BJ (cell line): ENCODE data around the gene BCAM. TPM values are rescaled to one million over a fixed set of nuclear protein-coding genes. Genes with fewer than 3 reads are reported as not detected.
A peak's percentile ranks its signal among the peaks of the same experiment; 100 is the strongest.

Experiments
- CTCF ChIA-PET: fragments of 350-600 bp; formaldehyde crosslinking; extraction: SDS; loops from one replicate; lab custom pipeline; 2021; ENCODE audit warnings: antibody characterized with exemption, inconsistent platforms; lab: Yijun Ruan, JAX
- POLR2A ChIA-PET: fragments of 300-600 bp; sonication (Branson Sonifier 250); formaldehyde crosslinking; extraction: SDS; loops from one replicate; lab custom pipeline; 2021; ENCODE audit warnings: antibody characterized with exemption; lab: Charles Lee
- DNase-seq: peaks from one replicate; pipeline ENCODE4 v3.0.0-alpha.2; 2011; ENCODE audit warnings: low read depth
- H3K27me3 ChIP-seq: 2 replicates; pipeline ENCODE4 v1.6.0; 2011; ENCODE audit warnings: low read length; ENCODE audit not compliant: control insufficient read depth, insufficient read depth
- H3K36me3 ChIP-seq: 2 replicates; pipeline ENCODE4 v1.5.1; 2011; ENCODE audit warnings: low read length; ENCODE audit not compliant: control insufficient read depth, insufficient read depth
- H3K4me3 ChIP-seq: 2 replicates; pipeline ENCODE4 v1.5.1; 2011; ENCODE audit warnings: low read depth, mild to moderate bottlenecking, control low read depth, low read length
- polyA minus RNA-seq: library from RNA; depleted of rRNA, polyadenylated mRNA; stranded (reverse); fragments of >200 nt; gene quantifications from 2 replicates; pipeline ENCODE4 v1.2.3, GENCODE V29; 2011; rRNA and poly(A)+ RNA removed
- polyA plus RNA-seq: library from polyadenylated mRNA; depleted of rRNA; stranded (reverse); fragments of >200 nt; gene quantifications from 2 replicates; pipeline ENCODE4 v1.2.3, GENCODE V29; 2011; rRNA removed
- TF ChIP-seq, protein P1 (sequence below): IDR thresholded peaks from 2 replicates; pipeline ENCODE4 v1.5.1; 2011; ENCODE audit warnings: low read depth, mild to moderate bottlenecking, control low read depth, inconsistent platforms, low read length, moderate library complexity; ENCODE audit not compliant: insufficient read depth

The BCAM gene, protein sequence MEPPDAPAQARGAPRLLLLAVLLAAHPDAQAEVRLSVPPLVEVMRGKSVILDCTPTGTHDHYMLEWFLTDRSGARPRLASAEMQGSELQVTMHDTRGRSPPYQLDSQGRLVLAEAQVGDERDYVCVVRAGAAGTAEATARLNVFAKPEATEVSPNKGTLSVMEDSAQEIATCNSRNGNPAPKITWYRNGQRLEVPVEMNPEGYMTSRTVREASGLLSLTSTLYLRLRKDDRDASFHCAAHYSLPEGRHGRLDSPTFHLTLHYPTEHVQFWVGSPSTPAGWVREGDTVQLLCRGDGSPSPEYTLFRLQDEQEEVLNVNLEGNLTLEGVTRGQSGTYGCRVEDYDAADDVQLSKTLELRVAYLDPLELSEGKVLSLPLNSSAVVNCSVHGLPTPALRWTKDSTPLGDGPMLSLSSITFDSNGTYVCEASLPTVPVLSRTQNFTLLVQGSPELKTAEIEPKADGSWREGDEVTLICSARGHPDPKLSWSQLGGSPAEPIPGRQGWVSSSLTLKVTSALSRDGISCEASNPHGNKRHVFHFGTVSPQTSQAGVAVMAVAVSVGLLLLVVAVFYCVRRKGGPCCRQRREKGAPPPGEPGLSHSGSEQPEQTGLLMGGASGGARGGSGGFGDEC
- polyA plus RNA-seq (4.7 and 8.9 TPM in 2 replicates), polyA minus RNA-seq (2.1 and 6.3 TPM in 2 replicates)

DNA sequence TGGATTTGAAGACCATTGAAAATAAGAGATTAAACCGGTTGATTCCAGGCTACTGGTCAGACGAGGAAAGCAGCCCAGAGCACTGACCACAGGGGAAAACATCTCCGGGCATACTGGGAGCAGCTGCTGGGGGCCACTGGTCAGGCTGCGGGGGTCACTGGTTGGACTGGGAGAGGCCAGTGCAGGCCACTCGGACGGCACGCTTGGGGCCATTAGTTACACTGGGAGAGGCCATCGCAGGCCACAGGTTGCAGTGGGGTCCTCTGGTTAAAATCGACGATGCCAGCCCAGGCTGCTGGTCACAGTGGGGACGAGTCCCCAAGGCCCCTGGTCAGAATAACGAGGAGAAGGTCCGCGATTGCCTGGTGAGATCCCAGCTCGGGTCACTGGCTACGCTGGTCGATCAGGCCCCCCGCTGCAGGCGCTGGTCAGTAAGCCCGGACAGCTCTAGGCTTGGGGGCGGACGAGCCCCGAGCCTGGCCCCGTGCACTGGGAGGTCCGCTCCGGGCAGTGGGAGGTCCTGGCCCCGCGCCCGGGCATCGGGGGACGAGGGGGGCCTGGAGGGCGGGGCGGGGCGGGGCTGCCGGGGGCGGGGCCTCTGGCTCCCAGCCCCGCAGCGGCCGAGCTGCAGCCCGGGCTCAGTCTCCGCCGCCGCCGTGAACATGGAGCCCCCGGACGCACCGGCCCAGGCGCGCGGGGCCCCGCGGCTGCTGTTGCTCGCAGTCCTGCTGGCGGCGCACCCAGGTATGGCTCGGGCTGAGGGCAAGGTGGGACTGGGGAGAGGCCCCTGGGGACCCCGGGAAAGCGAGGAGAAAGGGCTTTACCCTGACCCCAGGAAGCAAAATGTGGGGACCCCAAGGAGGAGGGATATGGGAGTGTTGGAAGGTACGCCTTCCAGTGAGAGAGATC is at the start of gene BCAM:
Gene BCAM, plus strand, starts transcription at position 641 of the 909 bp plus-strand sequence. Its CDS starts 22 bp downstream, at position 663.
- no peak for DNase-seq
- POLR2A ChIA-PET = interaction anchor here (0.5 kb wide), 1 partner anchor 805 kb away, joined by 3 read pairs; no protein-coding TSS in a partner anchor
- peaks cover 3% of the 10 kb centered on the region; the same call in 1 of the 2 replicates for H3K27me3 ChIP-seq
- H3K36me3 ChIP-seq = peaks cover 3% of the 10 kb centered on the region
- peak within 1 kb of the TSS; percentile 66 for H3K4me3 ChIP-seq
- CTCF ChIA-PET = interaction anchor here (0.6 to 4.5 kb wide), 14 partner anchors 10 to 240 kb away, joined by 3 to 27 read pairs (median 4); no protein-coding TSS in a partner anchor
- TF ChIP-seq, protein P1, sequence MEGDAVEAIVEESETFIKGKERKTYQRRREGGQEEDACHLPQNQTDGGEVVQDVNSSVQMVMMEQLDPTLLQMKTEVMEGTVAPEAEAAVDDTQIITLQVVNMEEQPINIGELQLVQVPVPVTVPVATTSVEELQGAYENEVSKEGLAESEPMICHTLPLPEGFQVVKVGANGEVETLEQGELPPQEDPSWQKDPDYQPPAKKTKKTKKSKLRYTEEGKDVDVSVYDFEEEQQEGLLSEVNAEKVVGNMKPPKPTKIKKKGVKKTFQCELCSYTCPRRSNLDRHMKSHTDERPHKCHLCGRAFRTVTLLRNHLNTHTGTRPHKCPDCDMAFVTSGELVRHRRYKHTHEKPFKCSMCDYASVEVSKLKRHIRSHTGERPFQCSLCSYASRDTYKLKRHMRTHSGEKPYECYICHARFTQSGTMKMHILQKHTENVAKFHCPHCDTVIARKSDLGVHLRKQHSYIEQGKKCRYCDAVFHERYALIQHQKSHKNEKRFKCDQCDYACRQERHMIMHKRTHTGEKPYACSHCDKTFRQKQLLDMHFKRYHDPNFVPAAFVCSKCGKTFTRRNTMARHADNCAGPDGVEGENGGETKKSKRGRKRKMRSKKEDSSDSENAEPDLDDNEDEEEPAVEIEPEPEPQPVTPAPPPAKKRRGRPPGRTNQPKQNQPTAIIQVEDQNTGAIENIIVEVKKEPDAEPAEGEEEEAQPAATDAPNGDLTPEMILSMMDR = no peak

DNA sequence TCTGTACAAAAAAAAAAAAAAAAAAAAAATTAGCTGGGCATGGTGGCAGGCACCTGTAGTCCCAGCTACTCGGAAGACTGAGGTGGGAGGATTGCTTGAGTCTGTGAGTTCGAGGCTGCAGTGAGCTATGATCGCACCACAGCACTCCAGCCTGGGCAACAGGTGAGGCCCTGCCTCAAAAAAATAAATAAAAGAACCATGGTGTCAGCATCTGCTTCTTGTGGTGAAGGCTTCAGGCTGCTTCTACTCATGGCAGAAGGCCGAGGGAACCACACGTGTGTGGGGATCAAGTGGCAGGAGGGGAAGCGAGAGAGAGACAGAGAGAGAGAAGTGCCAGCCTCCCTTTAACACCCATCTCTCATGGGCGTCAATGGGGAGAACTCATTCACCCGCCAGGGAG is 46.9 kb upstream of the BCAM start:
- ChIA-PET POLR2A (interaction anchor here (0.7 kb wide), 1 partner anchor 11 kb away, joined by 7 read pairs; no protein-coding TSS in a partner anchor), CTCF (interaction anchor here (1.0 to 15.9 kb wide), 2 partner anchors 9 to 40 kb away, joined by 3 to 369 read pairs; no protein-coding TSS in a partner anchor)
- no peak for DNase-seq
- TF ChIP-seq, protein P1 = no peak
- Histone ChIP-seq H3K36me3 (peaks cover 23% of the 10 kb centered on the region), H3K4me3 (no peak overlapping the region), H3K27me3 (no peaks in the 10 kb centered on the region)

DNA sequence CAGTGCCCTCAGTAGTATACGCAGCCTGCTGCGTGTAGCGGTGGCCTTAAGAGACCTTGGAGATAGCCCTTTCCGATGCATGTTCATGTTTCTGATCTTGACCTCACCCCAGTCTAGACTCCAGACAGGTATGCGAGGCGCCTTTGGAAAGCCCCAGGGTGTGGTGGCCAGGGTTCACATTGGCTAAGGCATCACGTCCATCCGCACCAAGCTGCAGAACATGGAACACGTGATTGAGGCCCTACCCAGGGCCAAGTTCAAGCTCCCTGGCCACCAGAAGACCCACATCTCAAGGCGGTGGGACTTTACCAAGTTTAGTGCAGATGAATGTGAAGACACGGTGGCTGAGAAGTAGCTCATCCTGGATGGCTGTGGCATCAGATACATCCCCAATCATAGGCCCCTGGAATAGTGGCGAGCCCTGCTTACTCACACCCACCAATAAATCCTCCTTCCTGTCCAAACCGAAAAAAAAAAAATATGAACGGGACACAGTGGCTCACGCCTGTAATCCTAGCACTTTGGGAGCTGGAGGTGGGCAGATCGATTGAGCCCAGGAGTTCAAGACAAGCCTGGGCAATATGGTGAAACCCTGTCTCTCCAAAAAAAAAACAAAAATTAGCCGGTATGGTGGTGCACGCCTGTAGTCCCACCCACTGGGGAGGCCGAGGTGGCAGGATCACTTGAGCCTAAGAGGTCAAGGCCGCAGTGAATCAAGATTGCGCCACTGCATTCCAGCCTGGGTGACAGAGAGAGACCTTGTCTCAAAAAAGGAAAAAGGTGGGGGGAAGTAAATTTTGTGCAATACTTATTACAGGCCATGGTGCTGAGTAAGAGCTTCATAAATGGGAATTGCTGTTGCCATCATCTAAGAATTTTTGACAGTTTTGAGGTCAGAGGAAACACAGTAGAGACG is 43.6 kb upstream of the BCAM start:
- ChIA-PET POLR2A (no interaction called here), CTCF (interaction anchor here (1.3 to 15.9 kb wide), 4 partner anchors 24 to 76 kb away, joined by 3 to 369 read pairs (median 20); no protein-coding TSS in a partner anchor)
- Histone ChIP-seq H3K4me3 (no peak overlapping the region), H3K27me3 (no peaks in the 10 kb centered on the region), H3K36me3 (peaks cover 3% of the 10 kb centered on the region; the same call in 1 of the 2 replicates)
- DNase-seq = no peak
- TF ChIP-seq, protein P1 = no peak

DNA sequence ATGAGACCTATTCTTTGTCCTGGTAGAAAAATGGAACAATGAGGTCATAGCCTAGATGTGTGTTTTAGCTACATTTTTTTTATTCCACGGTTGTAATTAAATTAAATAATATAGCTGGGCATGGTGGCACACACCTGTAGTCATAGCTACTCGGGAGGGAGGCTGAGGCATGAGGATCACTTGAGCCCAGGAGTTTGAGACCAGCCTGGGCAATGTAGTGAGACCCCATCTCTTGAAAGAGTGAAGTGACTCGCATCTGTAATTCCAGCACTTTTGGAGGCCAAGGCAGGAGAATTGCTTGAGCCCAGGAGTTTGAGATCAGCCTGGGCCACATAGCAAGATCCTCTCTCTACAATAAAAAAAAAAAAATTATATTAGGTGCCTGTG is 43.0 kb upstream of the BCAM start:
- CTCF ChIA-PET = interaction anchor here (1.3 to 15.9 kb wide), 4 partner anchors 24 to 76 kb away, joined by 3 to 369 read pairs (median 20); no protein-coding TSS in a partner anchor
- POLR2A ChIA-PET = no interaction called here
- no peak overlapping the region for H3K4me3 ChIP-seq
- TF ChIP-seq, protein P1 = no peak
- 0 out of 2 replicates have a peak, but pooled peaks cover 1% of the 10 kb centered on the region for H3K36me3 ChIP-seq
- DNase-seq = no peak
- H3K27me3 ChIP-seq = no peaks in the 10 kb centered on the region
